ENCODE measurements around the gene HHIPL1.

GRCh38 chr14:99724196-99724891 is 79.4 kb downstream of the HHIPL1 start:
- TF ChIP-seq, protein P1, sequence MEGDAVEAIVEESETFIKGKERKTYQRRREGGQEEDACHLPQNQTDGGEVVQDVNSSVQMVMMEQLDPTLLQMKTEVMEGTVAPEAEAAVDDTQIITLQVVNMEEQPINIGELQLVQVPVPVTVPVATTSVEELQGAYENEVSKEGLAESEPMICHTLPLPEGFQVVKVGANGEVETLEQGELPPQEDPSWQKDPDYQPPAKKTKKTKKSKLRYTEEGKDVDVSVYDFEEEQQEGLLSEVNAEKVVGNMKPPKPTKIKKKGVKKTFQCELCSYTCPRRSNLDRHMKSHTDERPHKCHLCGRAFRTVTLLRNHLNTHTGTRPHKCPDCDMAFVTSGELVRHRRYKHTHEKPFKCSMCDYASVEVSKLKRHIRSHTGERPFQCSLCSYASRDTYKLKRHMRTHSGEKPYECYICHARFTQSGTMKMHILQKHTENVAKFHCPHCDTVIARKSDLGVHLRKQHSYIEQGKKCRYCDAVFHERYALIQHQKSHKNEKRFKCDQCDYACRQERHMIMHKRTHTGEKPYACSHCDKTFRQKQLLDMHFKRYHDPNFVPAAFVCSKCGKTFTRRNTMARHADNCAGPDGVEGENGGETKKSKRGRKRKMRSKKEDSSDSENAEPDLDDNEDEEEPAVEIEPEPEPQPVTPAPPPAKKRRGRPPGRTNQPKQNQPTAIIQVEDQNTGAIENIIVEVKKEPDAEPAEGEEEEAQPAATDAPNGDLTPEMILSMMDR (IDR thresholded peaks at IDR 0.05) = no peak
- TF ChIP-seq POLR2A (IDR thresholded peaks at IDR 0.05) = no peak
